ENCODE data around the gene FUZ.
"Not testable (repeated sequence)": the region's sequence is repeated elsewhere in the genome, so short reads cannot be mapped to it uniquely, and the experiment has no call there.

The FUZ gene

DNA sequence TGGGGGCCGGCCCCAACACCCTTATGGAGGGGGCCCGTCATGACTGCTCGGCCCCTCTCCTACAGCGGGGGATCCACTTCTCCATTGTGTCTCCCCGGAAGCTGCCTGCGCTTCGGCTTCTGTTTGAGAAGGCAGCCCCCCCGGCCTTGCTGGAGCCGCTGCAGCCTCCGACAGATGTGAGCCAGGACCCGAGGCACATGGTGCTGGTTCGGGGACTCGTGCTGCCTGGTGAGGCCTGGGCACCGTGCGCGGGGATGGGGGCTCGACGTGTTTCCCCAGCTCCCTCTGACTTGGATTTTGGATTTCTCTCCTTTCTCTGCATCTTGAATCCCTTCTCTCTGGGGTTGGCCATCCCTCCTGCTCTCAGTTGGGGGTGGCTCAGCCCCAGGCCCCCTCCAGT is 16.6 kb upstream of the FUZ start:
- no peak for DNase-seq

DNA sequence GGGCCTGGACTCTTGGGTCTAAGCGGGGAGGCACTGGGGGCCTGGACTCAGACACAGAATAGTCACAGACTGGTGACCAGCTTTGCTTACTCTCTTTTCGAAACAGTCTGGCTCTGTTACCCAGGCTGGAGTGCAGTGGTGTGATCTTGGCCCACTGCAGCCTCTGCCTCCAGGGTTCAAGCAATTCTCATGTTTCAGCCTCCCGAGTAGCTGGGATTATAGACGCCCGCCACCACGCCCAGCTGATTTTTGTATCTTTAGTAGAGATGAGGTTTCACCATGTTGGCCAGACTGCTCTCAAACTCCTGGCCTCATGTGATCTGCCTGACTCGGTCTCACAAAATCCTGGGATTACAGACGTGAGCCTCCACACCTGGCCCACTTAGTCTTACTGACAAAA is 16.1 kb upstream of the FUZ start:
- DNase-seq: no peak

DNA sequence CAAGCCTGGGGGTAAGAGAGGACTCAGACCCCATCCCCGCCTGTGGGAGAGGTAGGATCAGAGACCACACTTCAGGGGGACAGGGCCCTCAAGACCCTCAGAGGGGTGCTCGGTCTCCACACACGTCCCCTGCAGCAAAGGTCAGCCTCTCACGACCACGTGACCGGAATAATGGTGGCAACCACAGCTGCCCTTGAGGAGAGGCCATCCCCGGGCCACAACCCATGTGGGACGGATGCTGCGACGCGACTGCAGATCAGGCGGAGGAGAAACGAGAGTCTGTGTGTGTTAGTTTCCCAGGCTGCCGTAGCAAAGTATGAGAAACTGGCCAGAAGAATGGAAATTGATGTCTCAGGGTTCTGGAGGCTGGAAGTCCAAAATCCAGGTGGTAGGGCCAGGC is 13.9 kb upstream of the FUZ start:
- DNase-seq: no peak

DNA sequence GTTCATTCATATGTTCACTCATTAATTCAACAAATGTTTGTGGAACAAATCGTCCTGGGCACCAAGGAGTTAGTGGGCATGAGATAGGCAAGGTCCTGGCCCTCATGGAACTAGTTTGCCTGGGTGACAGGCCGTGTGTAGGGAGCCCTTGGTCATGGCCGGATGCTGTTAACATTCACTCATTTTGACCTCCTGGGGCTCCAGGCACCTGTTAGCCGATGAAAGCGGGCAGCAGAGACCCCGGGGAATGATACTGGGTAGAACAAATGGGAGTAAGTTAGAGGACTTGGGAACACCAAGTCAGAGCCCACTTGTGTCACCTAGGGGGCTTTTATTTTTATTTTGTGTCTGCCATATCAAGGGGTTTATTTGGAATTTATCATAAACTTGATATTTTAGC is 11.6 kb upstream of the FUZ start:
- no peak for DNase-seq

DNA sequence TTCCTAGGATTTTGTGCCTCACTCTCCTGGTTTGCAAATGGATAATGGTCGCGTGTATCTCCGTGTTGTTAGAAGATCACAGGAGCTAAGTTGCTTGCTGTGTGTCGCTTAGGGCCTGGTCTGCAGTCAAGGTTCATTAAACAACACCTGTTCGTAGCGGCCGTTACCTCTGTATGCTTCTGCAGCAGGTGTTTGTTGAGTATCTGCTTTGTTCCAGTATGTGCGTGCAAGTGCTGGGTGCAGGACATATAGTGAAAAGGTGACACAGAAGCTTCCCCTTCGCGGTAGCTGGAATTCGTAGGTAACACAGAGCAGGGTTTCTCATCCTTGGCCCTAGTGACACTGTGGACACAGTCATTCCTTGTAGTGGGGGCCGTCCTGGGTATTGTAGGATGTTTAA is 10.4 kb upstream of the FUZ start:
- DNase-seq: no peak

DNA sequence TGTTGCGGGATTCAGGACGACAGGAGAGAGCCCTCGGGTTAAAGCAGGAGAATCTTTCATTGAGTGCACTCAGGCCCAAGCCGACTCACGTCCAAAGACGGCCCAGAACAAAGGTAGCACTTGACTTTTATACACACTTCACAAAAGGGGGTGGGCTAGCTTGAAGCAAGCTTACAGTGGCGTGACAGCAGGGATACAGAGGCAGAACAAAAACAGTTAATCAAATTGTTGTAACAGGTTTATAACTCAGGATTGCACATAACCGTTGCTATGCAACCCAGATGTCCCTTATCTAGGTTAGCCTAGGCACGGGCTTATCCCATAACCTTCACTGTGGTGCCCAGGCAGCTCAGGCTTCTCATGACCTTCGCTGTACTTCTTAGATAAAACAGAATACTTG is 7.0 kb upstream of the FUZ start:
- no peak for DNase-seq

DNA sequence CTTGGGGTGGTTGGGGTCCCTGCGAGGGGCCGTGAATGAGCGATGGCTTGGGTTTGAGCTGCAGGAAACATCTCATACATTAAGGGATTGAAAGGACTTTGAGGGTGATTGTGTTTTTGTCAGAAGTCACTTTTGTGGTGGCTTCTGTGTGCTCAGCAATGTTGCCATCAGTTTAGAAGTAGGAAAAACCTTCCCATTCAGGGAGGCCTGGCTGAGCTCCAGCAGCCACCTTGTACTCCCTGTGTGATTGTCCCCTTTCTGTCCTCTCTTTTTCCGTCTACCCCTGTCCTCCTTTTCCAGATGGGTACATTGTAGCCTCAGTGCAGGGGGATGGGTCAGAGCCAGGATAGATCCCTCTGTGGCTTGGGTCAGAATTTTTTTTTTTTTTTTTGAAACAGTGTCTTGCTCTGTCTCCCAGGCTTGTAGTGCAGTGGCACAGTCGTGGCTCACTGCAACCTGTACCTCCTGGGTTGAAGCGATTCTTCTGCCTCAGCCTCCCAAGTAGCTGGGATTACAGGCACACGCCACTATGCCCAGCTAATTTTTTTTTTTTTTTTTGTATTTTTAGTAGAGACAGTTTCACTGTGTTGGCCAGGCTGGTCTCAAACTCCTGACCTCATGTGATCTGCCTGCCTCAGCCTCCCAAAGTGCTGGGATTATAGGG is 6.5 kb upstream of the FUZ start:
- DNase-seq: not testable (repeated sequence)

DNA sequence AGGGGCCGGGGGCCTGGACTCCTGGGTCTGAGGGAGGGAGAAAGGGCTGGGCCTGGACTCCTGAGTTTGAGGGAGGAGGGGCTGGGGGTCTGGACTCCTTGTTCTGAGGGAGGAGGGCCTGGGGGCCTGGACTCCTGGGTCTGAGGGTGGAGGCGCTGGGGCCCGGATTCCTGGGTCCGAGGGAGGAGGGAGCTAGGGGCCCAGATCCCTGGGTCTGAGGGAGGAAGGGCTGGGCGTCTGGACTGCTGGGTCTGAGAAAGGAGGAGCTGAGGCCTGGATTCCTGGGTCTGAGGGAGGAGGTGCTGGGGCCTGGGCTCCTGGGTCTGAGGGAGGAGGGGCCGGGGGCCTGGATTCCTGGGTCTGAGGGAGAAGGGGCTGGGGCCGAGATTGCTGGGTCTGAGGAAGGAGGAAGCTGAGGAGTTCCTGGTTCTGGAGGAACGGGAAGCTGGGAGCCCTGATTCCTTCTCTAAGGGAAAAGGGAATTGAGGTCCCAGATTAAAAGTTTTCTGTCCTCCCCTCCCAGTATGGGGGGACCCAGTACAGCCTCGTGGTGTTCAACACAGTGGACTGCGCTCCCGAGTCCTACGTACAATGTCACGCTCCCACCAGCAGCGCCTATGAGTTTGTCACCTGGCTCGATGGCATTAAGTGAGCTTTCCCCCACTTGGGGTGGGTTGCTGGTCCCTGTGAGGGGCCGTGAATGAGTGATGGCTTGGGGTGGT is 5.7 kb upstream of the FUZ start:
- no peak for DNase-seq

DNA sequence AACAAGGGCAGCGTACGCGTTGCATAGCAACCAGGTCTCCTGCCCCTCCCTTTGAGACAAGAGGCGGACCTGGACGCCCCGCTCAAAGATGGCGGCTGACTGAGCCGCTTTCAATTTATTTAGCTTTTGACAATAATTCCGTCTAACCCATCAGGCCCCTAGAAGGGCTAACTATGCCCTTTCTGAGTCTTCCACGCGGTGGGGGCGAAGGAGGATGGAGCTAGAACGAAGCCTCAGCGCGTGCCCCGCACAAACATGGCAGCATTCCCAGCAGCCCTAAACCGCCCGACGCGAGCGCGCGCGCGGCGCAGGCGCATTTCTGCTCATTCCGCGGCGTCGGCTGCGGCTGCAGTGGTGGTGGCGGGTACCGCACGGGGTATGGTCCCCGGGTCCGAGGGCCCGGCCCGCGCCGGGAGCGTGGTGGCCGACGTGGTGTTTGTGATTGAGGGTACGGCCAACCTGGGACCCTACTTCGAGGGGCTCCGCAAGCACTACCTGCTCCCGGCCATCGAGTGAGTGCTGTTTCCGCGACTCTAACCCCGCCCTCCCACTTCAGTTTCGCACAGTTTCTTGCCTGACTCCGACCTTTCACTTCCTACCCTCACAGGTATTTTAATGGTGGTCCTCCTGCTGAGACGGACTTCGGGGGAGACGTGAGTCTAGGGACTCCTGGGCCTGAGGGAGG is 5.0 kb upstream of the FUZ start, which contains the start of gene MED25:
Gene MED25, plus strand, starts transcription at position 326 of the 685 bp plus-strand sequence. Its CDS starts 53 bp downstream, at position 379.
- peak; percentile 82 for DNase-seq

DNA sequence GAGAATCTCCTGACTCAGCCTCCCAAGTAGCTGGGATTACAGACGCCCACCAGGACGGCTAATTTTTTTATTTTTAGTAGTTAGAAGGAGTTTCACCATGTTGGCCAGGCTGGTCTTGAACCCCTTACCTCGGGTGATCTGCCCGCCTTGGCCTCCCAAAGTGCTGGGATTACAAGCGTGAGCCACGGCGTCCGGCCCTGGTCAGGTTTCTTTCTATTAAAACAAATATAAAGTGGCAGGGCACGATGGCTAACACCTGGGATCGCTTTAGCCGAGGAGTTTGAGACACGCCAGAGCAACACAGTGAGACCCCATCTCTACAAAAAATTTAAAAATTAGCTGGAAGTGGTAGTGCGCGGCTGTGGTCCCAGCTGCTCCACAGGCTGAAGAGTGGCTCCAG is 3.5 kb upstream of the FUZ start:
- no peak for DNase-seq

DNA sequence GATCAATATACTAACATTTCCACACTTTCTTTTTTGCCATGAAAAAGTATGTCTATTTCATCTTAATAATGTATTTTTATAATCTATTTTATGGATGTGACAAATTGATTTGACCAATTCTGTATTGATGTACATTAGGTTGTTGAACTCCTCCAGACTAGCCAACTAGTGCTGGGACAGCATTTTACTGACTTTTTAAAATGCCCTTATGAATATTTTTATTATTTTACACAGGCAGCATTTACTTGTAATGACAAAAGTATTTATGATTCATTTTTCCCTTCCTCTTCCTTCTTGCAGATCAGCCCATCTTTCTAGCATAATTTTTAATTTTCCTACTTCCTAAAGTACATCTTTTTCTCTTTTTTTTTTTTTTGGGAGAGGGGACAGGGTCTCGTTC is 918 bp upstream of the FUZ start:
- no peak for DNase-seq

DNA sequence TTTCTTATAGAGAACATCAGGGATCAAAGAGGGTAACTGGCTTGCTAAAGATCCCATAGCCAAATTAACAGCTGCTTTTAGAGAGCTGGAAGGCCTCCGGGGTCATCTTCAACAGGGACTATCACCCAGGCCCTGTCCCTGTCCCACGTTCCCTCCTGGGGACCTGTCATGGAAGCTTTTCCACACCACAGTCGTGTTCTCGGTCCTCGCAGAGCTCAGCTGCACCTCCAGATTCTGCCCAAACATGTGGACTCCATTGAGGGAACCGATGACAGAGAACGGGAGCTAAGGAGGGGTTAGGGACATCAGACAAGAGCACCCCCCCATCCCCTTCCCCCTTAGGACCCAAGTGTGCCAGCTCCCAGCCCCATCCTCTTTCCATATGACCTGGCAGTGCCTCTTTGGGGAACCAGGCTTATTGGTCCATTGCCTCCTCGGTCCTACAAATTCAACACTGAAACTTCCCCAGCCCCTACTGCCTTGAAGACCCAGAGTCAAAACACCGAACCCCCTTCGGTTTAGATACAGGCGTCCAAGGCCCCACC is 568 bp downstream of the FUZ start:
- DNase-seq: no peak

DNA sequence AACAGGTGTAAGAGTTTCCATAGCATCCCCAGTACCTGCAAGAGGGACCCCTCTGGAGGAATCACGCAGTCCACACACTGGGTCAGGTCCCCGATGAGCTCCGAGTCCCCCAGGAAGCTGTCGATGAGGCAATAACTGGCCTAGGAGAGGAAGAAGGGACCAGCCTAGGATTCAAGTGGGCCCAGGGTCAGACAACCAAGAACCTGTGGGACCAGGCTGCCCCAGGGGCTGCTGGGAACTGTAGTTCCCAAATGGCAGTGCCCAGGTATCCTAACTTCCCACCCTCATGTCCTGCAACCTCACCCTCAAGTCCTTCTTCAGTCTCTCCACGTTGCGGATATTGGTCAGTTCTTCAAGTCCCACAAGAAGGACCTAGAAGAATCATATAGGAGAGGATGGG is 1.8 kb downstream of the FUZ start:
- no peak for DNase-seq

DNA sequence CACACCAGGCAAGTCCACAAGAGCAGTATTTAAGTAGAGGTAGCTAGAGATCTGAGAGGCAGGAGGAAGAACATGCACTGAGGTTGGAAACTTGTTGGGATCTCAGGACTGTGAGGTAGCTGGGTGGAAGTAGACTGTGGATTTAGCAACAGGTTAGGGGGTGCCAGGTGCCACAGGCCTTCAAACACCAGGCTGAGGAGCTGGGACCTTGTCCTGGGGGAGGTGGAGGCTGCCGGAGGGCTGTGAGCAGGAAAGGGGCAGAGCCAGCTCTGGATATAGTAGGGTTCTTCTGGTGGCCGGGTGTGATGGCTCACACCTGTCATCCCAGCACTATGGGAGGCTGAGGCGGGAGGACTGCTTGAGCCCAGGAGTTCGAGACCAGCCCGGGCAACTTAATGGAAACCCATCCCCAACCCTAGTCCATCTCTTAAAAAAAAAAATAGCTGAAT is 3.1 kb downstream of the FUZ start:
- DNase-seq: no peak

DNA sequence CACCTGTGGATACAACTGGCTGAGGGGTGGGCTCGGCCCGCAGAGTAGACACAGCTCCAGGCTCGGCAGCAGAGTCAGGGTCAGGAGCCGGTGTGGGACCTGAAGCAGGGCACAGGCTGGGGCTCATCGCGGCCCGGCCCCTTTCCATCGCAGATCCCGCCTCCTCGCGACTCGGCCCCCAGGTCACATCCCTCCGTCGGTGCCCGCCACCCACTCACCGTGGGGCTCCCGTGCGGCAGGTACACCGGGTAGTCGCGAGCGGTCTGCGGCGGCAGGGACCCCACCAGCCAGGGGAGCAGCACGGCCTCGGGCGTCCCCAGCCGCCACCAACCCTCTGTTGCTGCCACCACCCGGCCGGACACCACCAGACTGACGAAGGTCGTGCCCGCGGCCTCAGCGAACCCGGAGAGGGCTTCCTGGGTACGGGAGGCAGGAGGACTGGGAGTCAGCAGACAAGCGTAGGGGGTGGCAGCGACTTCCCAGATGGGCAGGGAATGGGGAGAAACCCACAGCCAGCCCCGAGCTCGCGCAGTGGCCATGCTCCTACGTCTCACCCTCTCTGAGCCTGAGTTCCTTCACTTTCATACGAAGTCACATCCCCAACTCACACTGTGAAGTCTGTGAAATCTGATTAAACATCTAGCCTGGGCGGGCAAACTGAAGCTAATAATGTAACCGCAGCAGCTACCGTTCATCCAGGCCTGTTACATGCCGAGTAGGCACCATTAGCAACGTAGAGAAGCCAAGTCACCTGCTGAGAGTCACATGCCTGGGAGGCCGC is 3.7 kb downstream of the FUZ start:
- no peak for DNase-seq

DNA sequence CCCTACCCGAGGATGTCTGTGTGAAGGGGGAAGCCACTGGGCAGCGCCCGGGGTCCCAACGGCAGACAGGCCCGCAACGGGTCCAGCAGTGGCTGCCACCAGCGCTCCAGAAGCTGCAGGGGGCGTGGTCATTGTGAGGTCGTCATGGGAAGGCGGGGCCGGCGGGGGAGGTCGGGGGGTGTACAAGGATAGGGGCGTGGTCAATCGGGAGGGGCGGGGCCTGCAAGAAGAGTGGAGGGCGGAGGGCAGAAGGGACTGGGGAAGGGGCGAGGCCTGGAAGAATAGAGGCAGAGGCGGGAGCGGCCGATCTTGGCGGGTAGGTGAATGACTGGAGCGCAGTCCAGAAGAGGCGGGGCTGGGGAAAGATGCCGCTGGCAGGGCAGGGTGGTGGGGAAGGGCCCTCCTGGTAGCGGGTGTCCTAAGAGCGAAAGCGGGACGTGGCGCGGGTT is 4.4 kb downstream of the FUZ start:
- peak; percentile 68 for DNase-seq

DNA sequence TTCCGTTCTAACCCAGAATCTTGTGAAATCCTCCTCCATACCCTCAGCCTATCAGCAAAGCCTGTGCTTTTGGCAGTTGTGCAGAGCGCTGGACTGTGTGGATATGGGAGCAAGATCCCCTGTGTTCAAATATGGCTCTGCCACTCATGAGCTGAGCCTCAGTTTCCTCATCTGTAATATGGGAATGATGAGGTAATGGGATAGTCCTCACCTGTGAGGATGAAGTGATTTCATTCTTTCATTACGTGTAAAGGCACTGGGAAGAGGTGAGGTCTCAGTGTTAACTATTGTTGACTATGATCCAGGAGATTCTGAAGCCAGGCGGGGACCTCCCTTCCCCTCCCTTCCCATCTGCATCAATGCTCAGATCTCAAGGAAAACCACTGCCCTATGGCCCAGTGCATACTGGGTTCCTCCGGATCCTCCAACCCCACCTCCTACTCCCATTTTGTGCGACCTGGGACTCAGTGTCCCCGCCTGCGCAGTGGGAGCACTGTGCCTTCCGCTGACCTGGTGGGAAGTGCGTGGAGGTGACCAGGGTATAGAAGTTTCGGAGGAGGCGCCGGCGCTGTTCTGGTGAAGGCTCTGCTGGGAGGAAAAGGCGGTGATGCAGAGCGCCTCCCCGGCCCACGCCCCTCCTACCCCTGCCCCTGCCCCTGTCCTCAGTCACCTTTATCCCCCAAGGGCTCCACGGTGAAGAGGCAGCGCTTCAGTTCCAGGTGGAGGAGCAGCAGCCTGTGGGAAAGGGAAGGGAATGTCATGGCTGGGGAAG is 5.0 kb downstream of the FUZ start:
- no peak for DNase-seq

DNA sequence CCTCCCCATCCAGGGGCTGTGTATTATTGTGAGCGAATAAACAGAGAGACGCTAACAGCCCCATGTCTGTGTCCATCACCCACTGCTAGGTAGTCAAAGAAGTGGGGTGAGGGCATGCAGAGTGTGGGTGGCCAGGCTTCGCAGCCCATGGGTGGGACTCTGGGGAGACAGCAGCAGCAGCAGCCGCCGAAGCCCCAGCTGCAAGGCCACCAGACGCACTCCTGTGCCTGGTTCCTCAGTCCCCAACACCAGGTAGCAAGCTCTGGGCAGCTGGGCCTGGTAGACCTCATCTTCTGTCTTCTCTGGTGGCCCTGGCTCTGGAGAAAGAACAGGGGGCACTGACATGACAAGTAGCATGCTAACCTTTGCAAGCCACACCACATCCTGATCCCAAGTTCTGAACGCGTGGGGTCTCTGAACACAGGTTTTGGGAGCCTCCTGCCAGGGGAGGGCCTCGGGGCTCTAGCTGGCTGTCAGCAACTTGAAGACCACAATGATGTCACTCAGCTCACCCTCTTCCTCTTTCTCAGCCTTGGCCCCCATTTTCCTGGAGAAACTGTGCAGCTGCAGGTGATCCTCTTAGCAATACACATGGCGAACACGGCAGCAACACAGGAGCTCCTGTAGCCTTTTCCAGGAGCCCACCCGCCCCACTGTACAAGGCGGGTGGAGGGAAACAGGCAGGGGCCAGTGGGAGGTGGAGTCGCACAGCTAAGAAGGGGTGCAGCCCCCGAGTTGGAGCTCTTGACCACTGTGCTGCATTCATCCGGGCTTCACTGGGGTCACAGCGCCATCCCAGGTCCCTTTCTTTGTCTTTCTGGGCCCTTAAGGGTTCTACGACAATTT is 5.8 kb downstream of the FUZ start:
- no peak for DNase-seq

DNA sequence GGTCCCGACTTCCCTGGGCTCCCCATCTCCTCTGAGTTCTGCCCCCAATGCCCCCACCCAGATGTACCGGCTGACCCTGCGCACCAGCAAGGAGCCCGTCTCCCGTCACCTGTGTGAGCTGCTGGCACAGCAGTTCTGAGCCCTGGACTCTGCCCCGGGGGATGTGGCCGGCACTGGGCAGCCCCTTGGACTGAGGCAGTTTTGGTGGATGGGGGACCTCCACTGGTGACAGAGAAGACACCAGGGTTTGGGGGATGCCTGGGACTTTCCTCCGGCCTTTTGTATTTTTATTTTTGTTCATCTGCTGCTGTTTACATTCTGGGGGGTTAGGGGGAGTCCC is 6.5 kb downstream of the FUZ start:
- DNase-seq: no peak

DNA sequence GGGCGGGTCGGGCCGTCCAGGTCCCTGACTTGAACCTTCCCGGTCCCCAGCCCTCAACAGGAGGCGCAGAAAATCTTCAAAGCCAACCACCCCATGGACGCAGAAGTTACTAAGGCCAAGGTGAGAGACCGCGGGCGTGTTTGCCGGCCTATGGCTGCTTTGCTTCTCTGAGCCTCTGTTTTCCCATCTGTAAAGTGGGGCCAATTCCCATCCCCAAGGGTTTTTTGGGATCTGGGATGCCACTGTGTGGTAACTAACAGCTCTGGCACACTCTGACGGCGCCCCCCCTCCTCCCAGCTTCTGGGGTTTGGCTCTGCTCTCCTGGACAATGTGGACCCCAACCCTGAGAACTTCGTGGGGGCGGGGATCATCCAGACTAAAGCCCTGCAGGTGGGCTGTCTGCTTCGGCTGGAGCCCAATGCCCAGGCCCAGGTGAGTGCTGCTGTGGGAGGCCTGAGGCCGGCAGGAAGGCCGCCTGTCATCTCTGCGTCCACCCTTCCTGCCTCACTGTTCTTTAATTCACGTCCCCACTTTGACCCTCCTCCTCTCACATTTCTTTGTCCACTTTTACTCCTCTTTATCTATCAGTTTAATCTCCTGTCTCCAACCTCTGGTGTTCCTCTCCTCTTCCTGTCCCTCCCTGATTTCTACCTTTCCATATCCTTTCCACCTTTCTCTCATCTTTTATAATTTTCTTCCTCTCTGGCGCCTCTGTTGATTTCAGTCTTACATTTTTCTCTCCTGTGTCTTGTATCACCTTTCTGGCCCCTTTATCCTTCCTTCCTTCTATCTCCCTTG is 7.1 kb downstream of the FUZ start:
- no peak for DNase-seq

DNA sequence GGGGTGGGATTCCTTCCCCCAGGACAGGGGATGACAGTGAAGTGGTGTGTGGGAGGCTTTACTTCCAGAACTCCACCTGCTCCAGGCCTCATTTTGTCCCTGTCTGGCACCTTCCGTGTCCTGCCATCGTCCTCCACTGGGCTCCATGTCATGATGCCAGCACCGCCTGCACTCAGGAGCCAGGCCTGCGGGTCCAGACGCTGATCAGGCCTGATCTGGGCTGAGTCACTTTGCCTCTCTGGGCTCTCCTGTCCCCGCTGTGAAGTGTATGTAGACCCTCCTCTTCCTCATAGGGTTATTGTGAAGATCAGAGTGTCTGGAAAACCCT is 9.6 kb downstream of the FUZ start:
- DNase-seq: no peak
